K562 (cell line): ENCODE data around the gene TMED8. TPM values are rescaled to one million over a fixed set of nuclear protein-coding genes. Genes with fewer than 3 reads are reported as not detected.

Experiments used
- ARID4B ChIP-seq: sonication (generic); formaldehyde crosslinking; IDR thresholded peaks from 2 replicates; pipeline ENCODE4 v1.8.0; 2022; ENCODE audit warnings: mild to moderate bottlenecking, missing genetic modification reagents
- MXD1 ChIP-seq: fragments of 250-450 bp; sonication (Bioruptor Pico); IDR thresholded peaks from 2 replicates; pipeline ENCODE4 v1.8.0; 2021; ENCODE audit warnings: borderline replicate concordance, mild to moderate bottlenecking, moderate library complexity; ENCODE audit not compliant: poor library complexity, severe bottlenecking
- NBN ChIP-seq: fragments of 450-650 bp; IDR thresholded peaks from 2 replicates; pipeline ENCODE4 v1.6.1; 2016; ENCODE audit warnings: low read depth, mild to moderate bottlenecking
- NFIC ChIP-seq: fragments of 450-650 bp; IDR thresholded peaks from 2 replicates; pipeline ENCODE4 v1.6.1; 2017; ENCODE audit warnings: mild to moderate bottlenecking, inconsistent platforms
- PRDM10 ChIP-seq: fragments of 450-650 bp; IDR thresholded peaks from 2 replicates; pipeline ENCODE4 v1.6.1; 2018; ENCODE audit not compliant: partially characterized antibody
- TRIM24 ChIP-seq, 2 experiments: fragments of 450-650 bp; IDR thresholded peaks; 2 replicates each; pipeline ENCODE4 v1.6.1; 2016
- VEZF1 ChIP-seq: fragments of 200-800 bp; sonication (Bioruptor generic); IDR thresholded peaks from 2 replicates; pipeline ENCODE4 v1.6.1; 2017; ENCODE audit warnings: missing genetic modification characterization, missing compliant biosample characterization
- ZNF146 ChIP-seq: IDR thresholded peaks from one replicate; pipeline ENCODE4 v1.6.1; 2018; ENCODE audit warnings: missing compliant biosample characterization; ENCODE audit not compliant: unreplicated experiment
- ZNF766 ChIP-seq: fragments of 200-800 bp; sonication (Bioruptor generic); conservative IDR thresholded peaks from 2 replicates; pipeline ENCODE4 v1.6.1; 2016; ENCODE audit warnings: missing genetic modification characterization, missing compliant biosample characterization
- polyA plus RNA-seq, 8 experiments: library from polyadenylated mRNA; depleted of rRNA in 4 of 8; stranded (reverse) in 5 of 8; unstranded in 3 of 8; fragments of >200 nt; fragmentation: Nextera tagmentation in 2 of 8; fragmentation: Illumina TruSeq in 1 of 8; extraction: Ambion mirVana in 2 of 8; extraction: Trizol in 1 of 8; gene quantifications; 2 replicates each; pipeline versions ENCODE4 v1.2.1 to v1.2.3, GENCODE V29; 2011 to 2014; ENCODE audit warnings: inconsistent platforms in 1 of 8, missing spikeins in 1 of 8
- total RNA-seq, 7 experiments: library from RNA; depleted of rRNA in 6 of 7; stranded (reverse); fragments of >200 nt in 6 of 7; fragmentation: Illumina TruSeq in 2 of 7; extraction: Trizol in 2 of 7; gene quantifications; 2 replicates each; pipeline versions ENCODE4 v1.2.1 to v1.2.3, GENCODE V29; 2011 to 2021; ENCODE audit warnings: low replicate concordance in 1 of 7

TMED8 gene
- total and polyA plus RNA-seq, 9 of the 15 experiments (the other 6 are each of a cell fraction or from before 2014, with no cell fraction given) = 3.3 to 17.4 (median 12.0) TPM

- TF ChIP-seq VEZF1 (CRISPR knock-in tag) (no peak), MXD1 (CRISPR knock-in tag) (no peak), PRDM10 (peak; percentile 7), NFIC (peak; percentile 60), ZNF146 (CRISPR knock-in tag) (no peak), TRIM24 (IDR thresholded peaks at IDR 0.05) (0 out of 4 replicates have a peak, but pooled peaks of 1 of the 2 experiments have one; percentile 8), ARID4B (CRISPR knock-in tag) (no peak), NBN (peak; percentile 8; the same call in 1 of the 2 replicates), ZNF766 (CRISPR knock-in tag) (peak; percentile 97)
These were observed 32.2 kb upstream of the TMED8 start (continued) for GRCh38 chr14:77409131-77409533.
